Islet of Langerhans (tissue), 1 donor: Measurements from ENCODE around the gene CRIP2.

ENCODE experiments used
- FAIRE-seq: peaks from one replicate; lab custom pipeline; 2011; peaks lifted over from hg19 to GRCh38; lab: Jason Lieb, UNC

Gene CRIP2

DNA sequence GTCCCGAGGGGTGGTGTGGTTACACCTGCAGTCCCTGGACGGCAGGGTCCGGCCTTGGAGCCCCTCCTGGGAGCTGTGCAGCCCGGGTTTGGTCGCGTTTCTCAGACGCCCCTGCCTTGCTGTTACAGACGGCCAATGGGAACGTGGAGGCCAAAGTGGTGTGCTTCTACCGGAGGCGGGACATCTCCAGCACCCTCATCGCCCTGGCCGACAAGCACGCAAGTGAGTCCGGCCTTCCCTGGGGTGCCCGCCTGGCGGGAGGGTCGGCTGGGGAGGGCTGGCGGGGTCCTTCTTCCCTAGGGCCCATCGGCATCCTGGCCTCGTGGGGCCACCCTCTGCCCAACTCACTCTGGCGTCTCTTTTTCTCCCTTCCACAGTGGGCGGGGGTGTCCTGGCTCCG is 29.3 kb upstream of the CRIP2 start:
- FAIRE-seq, result no peak

DNA sequence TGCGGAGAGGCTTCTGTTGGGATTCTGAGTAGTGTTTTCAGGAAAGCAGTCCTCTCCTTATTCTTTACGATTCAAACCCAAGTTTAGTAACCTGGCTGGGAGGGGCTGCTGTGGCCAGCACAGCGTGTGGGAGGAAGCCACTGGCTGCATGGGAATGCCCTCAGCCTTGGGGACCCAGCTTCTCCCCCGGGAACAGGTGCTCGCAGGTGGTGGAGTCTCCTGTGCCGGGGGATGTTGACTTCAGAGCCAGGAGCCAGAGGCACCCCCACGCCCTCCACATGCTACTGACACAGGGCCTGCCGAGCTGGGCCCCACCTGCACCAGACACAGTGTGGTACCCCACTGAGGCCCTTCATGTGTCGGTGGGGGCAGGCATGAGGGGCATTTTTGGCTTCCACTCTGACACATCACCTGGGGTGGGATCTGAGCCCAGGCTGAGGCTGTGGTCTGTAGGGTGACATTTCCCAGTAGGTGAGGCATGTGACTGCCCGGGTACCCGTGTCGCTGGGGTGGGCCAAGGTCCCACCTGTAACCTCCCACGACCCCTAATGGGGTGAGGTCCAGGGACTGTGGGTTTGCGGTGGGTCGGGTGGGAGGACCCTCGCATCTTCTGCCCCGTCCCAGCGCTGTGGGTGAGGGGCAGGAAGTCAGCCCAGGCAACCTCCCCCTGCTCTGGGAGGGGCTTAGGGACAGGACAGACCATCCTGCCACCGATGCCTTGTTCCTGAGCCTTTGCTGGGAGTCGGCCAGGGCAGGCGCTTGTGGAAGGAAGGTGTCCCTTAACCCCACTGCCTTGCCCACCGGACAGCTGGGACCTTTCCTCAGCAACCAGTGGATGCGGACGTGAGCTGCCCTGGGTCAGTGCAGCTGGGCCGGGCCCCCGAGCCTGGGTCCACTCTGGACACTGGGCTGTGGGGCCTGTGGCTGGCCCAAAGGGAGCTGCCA is 28.4 kb upstream of the CRIP2 start:
- FAIRE-seq, result no peak

DNA sequence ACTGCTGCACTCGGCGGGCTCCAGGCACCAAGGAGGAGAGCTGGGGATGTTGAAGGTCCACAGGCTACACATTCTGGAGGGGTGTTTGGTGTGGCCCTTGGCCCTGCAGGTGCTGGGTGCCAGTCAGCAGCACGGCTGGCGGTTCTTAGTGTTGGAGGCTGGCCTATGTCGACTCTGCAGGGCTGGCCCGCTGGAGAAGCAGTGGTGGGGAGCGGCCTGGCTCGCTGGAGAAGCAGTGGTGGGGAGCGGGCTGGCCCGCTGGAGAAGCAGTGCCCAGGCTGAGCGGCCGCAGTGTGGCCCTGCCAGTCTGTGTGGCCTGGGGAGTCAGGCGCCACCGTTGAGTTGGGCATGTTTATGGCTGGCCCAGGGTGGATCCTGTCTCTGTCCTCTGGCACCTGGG is 27.6 kb upstream of the CRIP2 start:
- FAIRE-seq, result no peak

DNA sequence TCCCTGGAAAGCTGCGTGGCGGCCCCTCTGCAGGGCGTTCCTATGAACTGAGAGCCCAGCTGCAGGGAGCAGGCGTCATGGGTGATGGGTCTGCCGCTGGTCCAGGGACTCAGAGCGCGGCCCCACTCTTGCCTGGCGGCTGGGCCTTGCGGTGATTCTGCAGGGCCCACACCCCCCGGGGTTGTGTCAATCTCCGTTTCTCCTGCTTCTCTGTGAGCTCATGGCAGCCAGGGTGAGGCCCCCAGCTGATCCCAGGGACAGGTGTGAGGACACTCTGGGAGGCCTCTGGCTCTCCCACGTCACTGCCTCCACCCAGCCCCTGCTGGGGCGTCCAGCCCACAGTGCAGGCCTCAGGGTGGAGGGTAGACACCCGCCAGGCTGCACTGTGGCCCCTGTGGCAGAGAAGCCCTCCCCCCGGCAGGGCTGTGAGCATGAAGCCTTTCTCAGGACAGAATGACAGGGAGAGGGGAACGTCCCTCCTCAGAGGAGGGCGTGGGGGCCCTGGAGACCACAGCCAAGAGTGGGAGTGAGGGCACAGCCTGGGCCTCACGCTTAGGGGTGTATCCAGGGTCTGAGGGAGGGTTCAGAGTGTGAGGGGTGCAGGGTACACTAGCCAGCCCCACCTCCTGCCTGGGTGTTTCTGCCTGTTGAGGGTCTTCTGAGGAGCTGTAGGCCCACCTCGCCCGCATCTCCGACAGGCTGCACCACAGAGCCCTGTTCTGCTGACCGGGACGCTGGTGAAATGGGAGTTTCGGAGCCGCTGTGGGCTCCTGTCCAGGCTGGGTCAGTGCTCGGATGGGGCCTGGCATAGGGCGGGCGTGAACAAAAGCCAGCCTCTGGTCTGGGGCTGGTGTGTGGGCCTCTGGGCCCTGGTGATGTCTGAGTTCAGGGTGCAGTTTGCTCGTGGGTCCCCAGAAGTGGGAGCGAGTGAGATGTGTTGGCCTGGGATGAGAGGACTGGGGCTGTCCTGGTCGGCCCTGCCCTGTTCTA is 26.7 kb upstream of the CRIP2 start:
- FAIRE-seq, result no peak

DNA sequence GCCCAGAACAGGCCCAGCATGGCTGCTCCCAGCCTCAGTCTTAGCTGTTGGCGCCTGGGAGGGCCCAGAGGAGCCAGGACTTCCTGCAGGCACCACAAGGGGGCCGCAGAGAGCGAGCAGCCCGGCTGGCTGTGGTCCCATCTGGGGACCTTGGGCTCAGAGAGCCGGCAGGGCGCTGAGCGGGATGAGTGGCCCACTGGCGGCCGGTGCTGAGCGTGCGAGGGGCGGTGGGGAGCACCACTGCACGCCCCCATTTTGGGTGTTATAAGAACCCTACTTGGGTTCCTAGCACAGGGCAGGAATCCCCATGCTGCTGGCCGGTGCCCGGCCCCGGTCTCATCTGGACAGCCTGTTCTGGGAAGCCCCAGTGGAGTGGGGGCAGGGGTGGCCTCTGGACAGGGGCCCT is 25.9 kb upstream of the CRIP2 start:
- no peak for FAIRE-seq

DNA sequence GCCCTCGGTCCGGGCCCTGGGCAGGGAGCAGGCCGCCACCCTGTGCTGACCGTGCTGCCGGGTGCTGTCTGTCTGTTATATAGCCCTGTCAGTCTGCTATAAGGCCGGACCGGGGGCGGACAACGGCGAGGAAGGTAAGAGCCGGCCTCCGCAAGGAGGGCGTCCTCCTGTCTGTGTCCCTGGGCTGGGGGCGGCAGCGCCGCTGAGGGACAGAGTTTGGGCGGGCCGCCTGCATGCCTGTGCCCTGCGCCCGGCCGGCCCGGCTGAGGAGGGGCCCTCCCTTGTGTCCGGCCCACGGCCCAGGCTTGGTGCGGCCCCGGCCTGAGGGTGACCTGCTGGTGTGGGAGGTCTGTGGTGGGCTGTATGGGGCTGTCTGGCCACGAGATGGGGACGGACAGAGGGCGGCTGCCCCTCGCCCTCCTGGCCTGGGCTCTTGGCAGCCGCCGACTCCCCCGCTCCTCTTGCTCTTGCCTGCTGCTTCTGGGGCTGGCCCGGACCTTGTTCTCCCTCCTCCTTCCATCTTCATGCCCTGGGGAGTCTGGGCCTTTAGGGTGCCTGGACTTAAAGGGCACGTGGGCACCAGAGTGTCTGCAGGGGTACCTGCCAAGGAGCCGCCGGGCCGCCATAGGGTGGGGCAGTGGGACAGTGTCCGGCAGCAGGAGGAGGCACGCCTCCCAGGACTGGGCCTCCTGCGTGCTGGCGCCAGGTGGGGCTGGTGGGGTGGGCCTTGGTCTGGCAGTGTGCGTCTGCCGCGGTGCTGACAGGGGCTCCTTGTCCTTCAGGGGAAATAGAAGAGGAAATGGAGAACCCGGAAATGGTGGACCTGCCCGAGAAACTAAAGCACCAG is 25.1 kb upstream of the CRIP2 start:
- no peak for FAIRE-seq

DNA sequence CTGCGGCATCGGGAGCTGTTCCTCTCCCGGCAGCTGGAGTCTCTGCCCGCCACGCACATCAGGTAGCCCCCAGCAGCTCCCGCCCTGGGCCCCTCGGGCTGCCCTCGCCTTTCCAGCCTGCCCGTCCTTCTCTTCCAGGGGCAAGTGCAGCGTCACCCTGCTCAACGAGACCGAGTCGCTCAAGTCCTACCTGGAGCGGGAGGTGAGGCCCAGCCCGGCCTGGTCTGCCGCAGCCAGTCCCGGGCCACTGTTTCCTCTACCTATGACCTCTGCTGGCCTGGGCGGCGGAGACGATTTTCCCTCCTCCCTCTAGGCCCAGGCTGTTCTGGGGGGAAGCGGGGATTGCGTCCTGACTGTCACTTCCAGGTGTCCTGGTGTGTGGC is 24.5 kb upstream of the CRIP2 start:
- FAIRE-seq, result no peak

DNA sequence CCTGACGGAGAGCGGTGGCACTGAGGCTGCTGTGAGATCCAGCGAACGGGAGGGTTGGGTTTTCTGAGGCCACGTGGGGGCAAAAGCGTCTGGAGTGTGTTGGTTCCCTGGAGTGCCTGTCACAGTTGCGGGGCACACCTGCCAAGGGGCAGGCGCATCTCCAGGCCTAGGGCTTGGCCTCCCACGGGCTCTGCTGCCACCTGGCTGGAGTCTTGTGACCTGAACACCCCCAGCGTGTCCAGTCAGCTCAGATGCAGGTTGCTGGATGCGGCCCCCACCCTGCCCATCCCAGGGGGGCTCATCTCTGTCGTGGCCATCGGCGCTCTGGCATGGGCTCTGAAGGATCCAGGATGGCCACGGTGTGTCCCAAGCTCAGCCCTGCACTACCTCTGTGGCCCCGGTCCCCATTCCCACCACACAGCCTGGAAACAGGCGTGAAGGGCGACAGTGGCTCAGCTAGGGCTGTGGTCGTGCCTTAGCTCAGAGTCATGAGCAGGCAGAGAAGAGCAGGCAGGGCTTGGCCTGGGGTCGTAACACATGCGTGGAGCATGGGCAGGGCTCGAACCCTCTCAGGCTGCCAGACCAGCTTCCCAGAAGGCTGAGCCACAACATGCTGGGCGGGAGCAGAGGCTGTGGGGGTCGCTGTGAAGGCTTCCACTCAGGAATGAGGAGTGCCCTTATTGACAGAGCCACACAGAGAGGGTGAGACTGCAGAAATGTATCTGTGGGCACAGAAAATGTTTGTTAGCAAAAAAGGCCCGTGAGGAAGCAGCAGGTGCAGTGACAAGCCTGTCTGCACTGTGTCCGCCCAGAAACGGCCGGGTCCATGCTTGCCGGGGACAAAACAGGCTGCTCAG is 23.5 kb upstream of the CRIP2 start:
- FAIRE-seq, result no peak

DNA sequence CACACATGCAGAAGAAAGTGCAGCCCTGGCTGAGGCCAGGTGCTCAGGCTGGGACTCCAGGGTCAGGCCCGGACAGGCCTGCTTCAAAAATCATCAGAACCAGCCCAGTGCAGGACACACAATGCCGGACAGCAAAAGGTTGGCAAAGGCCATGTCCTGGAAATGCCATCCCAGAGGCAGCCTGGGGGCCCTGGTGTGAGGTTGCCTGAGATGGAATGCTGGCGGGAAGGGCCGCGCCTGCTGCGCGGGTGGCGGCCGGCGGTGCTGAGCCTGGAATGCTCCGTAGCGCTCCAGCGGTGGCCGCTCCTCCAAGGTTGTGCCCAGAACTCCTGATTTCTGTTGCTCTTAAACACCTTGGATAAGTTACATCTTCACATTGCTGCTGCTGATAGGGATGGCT is 21.7 kb upstream of the CRIP2 start:
- no peak for FAIRE-seq

DNA sequence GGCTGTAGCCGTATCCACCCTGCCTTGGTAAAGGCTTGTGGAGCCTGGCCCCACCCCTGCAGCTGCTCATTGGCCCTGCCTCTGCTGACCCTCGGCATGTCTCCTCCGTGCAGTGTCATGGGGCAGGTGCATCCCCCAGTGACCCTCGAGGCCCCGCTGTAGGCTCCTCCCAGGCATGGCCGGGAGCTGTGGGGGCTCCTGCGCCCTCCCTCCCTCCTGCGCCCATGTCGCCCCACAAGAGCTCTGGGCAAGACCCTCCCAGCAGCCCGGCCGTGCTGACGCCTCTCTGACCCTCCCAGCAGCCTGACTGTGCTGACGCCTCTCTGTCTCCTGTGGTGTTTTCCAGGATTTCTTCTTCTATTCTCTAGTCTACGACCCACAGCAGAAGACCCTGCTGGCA is 20.8 kb upstream of the CRIP2 start:
- FAIRE-seq, result no peak

DNA sequence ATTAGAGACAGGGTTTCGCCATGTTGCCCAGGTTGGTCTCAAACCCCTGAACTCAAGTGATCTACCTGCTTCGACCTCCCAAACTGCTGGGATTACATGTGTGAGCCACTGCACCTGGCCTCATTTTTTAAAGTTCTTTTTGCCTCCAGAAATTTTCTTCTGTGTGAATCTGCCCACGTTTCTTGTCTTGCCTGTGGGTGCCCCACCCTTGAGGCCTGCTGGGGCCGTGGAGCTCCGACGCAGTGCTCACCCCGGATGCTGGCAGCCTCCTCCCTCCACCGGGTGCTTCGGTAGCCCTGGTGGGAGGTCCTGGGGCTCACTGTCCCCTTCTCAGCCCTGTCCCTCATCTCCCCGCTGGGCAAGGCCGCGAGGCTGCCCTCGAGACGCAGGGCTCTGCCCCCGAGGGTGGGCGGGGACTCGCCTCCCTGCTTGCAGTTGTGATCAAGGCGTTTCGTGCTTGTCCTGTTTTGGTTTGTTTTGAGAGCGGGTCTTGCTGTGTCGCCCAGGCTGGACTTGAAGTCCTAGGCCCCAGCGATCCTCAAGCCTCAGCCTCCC is 19.5 kb upstream of the CRIP2 start:
- FAIRE-seq, result no peak

DNA sequence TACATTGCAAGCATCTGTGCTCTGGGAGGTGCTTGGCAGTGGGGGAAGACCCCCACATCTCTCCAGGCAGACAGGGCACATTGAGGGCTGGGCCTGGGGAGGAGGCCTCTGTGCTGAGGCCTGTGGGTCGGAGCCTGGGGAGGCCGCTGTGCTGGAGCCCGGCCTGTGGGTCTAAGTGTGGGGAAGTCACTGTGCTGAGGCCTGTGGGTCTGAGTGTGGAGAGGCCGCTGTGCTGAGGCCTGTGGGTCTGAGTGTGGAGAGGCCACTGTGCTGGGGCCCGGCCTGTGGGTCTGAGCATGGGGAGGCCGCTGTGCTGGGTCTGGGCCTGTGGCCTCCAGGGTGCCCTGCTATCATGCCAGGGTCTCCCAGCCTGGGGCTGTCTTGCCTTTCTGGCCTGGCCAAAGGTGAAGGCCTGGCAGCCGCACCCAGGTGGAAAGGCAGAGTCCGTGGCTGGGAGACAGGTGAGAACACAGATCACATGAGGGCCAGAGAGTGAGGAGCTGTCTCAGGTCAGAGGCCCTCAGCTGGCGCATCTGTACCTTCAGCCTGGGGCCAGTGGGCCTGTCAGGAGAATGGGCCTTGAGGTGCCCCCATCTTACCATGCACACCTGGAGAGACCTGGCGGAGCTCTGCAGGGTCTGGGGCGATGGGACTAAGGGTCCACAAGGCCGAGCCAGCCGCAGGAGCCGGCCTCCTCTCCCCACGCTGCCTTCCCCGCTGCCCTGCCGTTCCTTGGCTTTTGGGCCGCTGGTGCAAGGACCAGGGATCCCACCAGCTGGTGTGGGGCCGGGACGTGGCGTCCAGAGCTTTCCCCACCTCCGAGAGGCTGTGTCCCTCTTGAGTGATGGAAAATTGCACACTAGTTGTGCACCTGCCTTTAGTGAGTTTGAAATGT is 18.6 kb upstream of the CRIP2 start:
- FAIRE-seq, result no peak

DNA sequence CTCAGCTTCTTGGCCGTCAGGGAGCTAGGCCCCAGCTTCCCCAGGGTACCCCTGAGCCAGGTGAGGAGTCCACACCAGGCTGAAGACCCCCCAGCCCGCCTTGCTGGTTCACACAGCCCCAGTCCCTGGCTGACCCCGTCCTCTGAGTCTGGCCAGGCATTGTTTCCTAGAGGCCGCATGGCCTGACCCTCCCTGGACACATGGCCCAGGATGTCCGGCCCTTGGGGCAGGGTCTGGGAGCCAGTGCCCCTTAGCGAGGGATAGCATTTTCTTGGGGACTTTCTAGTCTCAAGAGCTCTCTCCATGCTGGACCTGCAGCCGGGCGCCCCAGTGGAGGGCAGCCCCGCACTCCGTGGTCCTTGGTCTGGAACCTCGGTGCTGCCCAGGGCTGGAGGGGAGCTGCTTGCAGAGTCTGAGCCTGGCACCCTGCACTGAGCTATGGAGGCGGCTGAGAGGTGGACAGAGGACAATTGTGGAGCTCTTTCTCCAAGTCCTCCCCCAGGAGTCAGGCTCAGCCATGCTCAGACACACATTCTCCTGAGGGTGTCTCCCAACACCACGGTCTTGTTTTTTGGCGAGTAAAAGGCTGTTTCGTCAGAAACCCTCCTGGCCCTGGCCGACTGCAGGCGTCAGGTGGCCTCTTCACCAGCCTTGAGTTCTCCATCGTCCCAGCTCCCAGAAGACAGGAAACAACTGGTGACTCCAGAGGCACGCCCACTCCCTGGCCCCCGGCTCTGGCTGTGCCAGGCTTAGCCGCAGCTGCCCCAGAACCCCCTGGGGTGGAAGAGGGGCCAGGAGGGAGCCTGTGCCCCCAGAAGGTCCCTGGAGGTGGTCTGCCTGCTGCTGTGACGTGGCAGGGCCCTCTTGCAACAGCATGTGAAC is 17.6 kb upstream of the CRIP2 start:
- no peak for FAIRE-seq

DNA sequence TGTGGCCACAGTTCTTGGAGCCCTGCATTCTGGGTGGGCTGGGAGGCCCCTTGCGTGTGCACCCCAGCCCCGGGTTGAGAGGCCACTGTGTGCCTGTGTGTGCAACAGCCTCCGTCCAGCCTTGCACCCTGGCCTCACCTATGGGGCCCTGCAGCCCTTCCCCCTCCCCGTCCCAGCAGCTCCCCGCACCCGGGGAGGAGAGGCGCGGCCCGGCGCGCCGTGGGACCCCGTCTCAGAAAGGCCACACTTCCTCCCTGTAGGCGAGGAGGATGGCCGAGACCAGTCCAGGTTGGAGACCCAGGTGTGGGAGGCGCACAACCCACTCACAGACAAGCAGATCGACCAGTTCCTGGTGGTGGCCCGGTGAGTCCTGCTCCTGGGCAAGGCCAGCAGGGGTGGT is 16.6 kb upstream of the CRIP2 start:
- FAIRE-seq, result no peak

DNA sequence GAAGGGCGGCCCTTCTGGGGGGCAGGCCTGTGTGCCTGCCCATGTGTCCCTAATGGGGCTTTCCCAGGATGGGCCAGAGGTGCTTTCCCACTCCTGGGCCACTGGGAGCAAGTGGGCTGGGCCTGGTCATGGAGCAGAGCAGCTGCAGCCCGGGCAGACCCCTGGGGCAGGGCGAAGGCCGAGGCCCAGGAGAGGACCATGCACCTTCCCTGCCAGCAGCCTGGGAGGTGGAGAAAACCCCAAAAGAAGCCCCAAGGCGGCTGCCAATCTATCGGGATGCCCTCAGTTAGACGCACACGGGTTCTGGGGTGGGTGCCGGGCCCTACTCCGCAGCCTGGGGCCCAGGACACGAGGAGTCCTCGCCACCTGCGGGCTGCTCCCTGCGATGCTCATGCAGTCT is 16.1 kb upstream of the CRIP2 start:
- FAIRE-seq, result no peak

DNA sequence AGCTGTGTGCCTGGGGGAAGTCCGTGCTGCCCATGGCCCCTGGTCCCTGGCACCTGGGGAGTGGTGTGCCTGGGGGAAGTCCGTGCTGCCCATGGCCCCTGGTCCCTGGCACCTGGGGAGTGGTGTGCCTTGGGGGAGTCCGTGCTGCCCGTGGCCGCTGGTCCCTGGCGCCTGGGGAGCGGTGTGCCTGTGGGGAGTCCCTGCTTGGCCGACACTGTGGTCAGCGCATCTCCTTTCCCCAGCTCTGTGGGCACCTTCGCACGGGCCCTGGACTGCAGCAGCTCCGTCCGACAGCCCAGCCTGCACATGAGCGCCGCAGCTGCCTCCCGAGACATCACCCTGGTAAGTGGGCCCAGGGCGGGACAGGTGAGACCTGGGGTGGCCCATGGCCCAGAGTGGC is 14.5 kb upstream of the CRIP2 start:
- FAIRE-seq, result no peak

DNA sequence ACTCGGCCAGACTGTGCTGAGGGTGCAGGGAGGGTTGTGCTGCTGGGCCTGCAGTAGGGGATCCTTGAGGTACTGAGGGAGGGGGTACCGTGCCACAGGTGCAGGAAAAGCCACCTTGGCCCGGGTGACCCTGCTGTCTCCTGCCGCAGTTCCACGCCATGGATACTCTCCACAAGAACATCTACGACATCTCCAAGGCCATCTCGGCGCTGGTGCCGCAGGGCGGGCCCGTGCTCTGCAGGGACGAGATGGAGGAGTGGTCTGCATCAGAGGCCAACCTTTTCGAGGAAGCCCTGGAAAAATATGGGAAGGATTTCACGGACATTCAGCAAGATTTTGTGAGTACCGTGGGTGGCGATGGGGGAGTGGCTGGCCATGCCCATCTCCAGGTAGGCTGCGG is 14.0 kb upstream of the CRIP2 start:
- no peak for FAIRE-seq

DNA sequence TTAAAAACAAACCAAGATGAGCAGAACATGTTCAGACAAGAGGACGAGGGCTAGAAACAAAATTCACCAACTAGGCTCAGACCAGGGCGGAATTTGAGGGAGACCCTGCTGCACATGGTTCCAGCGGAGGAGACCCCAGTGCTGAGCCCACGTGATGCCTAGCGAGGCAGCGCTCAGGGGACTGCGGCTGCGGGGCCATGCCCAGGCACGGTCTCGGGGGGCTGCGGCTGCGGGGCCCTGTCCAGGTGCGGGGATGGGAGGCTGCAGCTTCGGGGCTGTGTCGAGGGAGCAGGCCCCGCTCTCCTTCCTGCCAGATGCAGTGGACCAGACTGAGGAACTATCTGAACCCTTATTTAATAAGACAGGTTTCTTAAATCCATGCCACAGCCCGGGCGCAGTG is 12.7 kb upstream of the CRIP2 start:
- no peak for FAIRE-seq

DNA sequence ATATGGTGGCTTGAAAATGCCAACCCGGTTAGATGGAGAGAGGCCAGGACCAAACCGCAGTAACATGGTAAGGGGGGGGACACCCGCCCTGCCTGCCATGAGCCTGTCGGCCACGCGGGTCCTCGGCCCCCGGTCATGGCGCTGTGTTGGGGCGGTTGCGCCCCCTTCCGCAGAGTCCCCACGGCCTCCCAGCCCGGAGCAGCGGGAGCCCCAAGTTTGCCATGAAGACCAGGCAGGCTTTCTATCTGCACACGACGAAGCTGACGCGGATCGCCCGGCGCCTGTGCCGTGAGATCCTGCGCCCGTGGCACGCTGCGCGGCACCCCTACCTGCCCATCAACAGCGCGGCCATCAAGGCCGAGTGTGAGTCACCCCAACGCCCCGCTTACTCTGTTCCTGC is 10.1 kb upstream of the CRIP2 start:
- FAIRE-seq, result no peak
